Measurements from ENCODE around the gene DNAJC1.

DNA sequence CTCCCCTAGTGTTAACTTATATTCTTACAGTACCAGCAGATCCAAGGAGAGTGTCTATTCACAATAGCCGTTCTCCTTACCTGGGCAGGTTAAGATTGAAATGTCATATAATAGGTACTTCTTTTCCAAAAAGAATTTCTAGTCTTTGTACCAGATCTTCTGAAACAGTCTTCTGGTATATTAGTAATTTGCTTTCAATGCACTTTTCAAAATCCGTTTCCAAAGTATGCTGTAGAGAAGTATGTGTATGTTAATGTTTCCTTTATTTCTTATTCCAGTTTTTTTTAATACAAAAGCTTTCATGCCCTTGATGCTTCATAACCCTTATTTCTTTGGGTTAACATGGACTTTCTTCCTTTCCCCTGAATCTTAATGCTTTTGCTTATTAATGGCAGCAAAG lies 281.3 kb downstream of the DNAJC1 start:
- TF ChIP-seq, protein P1, sequence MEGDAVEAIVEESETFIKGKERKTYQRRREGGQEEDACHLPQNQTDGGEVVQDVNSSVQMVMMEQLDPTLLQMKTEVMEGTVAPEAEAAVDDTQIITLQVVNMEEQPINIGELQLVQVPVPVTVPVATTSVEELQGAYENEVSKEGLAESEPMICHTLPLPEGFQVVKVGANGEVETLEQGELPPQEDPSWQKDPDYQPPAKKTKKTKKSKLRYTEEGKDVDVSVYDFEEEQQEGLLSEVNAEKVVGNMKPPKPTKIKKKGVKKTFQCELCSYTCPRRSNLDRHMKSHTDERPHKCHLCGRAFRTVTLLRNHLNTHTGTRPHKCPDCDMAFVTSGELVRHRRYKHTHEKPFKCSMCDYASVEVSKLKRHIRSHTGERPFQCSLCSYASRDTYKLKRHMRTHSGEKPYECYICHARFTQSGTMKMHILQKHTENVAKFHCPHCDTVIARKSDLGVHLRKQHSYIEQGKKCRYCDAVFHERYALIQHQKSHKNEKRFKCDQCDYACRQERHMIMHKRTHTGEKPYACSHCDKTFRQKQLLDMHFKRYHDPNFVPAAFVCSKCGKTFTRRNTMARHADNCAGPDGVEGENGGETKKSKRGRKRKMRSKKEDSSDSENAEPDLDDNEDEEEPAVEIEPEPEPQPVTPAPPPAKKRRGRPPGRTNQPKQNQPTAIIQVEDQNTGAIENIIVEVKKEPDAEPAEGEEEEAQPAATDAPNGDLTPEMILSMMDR (IDR thresholded peaks at IDR 0.05) = no peak
- no peak for TF ChIP-seq POLR2A (IDR thresholded peaks at IDR 0.05)

All from lower leg skin (tissue), 3 donors.